ENCODE data around the gene ZSCAN16. TPM values are rescaled to one million over a fixed set of nuclear protein-coding genes. Genes with fewer than 3 reads are reported as not detected.

Gene ZSCAN16
- total RNA-seq, 1 experiment from 2014 or later: 5.3 TPM

DNA sequence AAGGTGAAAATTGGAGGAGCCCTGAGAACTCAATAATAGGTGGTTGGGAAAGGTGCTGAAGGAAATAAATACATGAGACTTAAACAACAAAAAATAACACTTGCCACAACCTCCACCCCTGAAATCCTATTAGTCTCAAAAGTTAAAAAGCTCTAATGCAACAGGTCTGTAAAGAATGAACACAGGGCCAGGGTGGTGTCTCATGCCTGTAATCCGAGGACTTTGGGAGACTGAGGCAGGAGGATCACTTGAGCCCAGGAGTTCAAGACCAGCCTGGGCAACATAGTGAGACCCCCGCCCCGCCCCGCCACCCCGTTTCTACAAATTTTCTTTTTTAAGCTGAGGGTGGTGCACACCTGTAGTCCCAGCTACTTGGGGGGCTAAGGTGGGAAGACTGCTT, 16.2 kb downstream of the ZSCAN16 start:
- H3K4me1 ChIP-seq (ENCODE audit: control insufficient read depth, insufficient read depth, low read length): peaks cover 33% of the 10 kb centered on the region
- 0 out of 2 replicates have a peak, but pooled peaks cover 4% of the 10 kb centered on the region for H3K9me3 ChIP-seq (ENCODE audit: control insufficient read depth, insufficient read depth, low read depth, low read length)
- ATAC-seq (no peak), DNase-seq (ENCODE audit: low read depth, low spot score) (no peak)
- intact Hi-C loops (cut with micrococcal nuclease; ENCODE audit: unreplicated experiment): loop anchor here (5.0 kb wide), 1 partner anchor 72 kb away; no protein-coding TSS in a partner anchor
- POLR2A ChIA-PET: interaction anchor here (0.6 to 0.7 kb wide), 2 partner anchors 214 to 996 kb away, joined by 3 to 8 read pairs; no protein-coding TSS in a partner anchor
- TF ChIP-seq POLR2AphosphoS5 (IDR thresholded peaks at IDR 0.05; ENCODE audit: low read depth, low read length) (no peak), TCF7L2 (IDR thresholded peaks at IDR 0.05; ENCODE audit: low read depth, low read length) (no peak), SIN3A (IDR thresholded peaks at IDR 0.05; ENCODE audit: borderline replicate concordance, insufficient read depth, low read depth, low read length) (no peak)
- TF ChIP-seq, protein P1, sequence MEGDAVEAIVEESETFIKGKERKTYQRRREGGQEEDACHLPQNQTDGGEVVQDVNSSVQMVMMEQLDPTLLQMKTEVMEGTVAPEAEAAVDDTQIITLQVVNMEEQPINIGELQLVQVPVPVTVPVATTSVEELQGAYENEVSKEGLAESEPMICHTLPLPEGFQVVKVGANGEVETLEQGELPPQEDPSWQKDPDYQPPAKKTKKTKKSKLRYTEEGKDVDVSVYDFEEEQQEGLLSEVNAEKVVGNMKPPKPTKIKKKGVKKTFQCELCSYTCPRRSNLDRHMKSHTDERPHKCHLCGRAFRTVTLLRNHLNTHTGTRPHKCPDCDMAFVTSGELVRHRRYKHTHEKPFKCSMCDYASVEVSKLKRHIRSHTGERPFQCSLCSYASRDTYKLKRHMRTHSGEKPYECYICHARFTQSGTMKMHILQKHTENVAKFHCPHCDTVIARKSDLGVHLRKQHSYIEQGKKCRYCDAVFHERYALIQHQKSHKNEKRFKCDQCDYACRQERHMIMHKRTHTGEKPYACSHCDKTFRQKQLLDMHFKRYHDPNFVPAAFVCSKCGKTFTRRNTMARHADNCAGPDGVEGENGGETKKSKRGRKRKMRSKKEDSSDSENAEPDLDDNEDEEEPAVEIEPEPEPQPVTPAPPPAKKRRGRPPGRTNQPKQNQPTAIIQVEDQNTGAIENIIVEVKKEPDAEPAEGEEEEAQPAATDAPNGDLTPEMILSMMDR (IDR thresholded peaks at IDR 0.05): no peak
- TF ChIP-seq, protein P2, sequence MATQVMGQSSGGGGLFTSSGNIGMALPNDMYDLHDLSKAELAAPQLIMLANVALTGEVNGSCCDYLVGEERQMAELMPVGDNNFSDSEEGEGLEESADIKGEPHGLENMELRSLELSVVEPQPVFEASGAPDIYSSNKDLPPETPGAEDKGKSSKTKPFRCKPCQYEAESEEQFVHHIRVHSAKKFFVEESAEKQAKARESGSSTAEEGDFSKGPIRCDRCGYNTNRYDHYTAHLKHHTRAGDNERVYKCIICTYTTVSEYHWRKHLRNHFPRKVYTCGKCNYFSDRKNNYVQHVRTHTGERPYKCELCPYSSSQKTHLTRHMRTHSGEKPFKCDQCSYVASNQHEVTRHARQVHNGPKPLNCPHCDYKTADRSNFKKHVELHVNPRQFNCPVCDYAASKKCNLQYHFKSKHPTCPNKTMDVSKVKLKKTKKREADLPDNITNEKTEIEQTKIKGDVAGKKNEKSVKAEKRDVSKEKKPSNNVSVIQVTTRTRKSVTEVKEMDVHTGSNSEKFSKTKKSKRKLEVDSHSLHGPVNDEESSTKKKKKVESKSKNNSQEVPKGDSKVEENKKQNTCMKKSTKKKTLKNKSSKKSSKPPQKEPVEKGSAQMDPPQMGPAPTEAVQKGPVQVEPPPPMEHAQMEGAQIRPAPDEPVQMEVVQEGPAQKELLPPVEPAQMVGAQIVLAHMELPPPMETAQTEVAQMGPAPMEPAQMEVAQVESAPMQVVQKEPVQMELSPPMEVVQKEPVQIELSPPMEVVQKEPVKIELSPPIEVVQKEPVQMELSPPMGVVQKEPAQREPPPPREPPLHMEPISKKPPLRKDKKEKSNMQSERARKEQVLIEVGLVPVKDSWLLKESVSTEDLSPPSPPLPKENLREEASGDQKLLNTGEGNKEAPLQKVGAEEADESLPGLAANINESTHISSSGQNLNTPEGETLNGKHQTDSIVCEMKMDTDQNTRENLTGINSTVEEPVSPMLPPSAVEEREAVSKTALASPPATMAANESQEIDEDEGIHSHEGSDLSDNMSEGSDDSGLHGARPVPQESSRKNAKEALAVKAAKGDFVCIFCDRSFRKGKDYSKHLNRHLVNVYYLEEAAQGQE (IDR thresholded peaks at IDR 0.05; ENCODE audit: insufficient read depth in 1 of 2, low read depth in 2 of 2, low read length in 1 of 2): no peak
- peaks cover 9% of the 10 kb centered on the region for H3K36me3 ChIP-seq (ENCODE audit: control insufficient read depth, insufficient read depth, low read length)
- H3K27me3 ChIP-seq (ENCODE audit: control insufficient read depth, insufficient read depth, low read length): no peaks in the 10 kb centered on the region
- peak overlapping the region; percentile 90 for H3K27ac ChIP-seq (ENCODE audit: low read length)
- CTCF ChIA-PET: interaction anchor here (0.7 kb wide), 2 partner anchors 215 to 222 kb away, joined by 3 to 4 read pairs; no protein-coding TSS in a partner anchor
- BruUV-seq (replicated peaks): no TSS peak
- in situ Hi-C loops (cut with HindIII; ENCODE audit: low pct_unique_long_range_greater_than_20kb, low sequenced_read_pairs): no loop called here
- peak overlapping the region; percentile 7 to 21; a peak in 1 of 4 replicates for H3K4me3 ChIP-seq (ENCODE audit: low read depth in 2 of 2, low read length in 2 of 2)

DNA sequence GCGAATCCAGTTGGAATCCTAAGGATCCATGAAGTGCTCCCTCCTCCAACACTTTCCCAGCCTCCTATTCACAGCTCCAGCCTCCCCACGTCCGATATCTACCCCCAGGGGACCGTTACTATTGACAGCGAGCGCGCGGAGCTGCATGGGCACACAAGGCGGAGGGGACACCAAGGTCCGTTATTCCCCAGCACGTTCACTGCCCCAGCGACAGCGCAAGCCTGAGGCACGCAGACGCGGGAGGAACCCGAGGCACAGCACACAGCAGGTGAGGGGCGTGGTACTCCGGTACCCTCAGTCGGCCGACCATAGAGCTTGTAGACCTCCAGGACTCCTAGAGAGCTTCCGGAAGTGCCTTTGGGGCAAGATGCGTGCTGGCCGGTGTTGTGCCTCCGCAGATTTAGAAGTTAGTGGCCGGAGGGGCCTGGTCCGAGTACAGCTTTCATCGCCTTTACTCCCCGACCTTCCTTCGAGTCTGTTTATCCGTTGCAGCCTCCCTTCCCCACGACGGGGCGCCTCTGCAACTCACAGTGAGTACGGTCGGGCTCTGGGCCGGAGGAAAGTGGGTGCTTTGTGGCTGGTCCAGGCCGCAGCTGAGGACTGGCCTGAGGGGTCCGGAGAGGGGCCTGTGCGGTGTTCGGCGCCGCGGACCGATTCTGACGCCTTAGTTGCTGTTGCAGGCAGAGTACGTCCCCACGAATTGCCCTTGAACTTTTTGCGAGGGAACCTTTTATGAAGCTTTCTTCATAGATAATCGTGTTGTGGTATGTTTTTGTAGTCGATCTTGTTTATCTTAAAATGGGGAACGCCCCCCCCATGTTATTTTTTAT, 17.3 kb downstream of the ZSCAN16 start, which contains the start of gene ZKSCAN8:
TSS of gene ZKSCAN8 (plus strand) at position 384 of the 830 bp plus-strand sequence. CDS start 6,525 bp downstream, outside the sequence.
- BruUV-seq (replicated peaks): TSS peak; percentile 76
- ChIA-PET CTCF (interaction anchor here (0.5 to 0.8 kb wide), 3 partner anchors 214 to 516 kb away, joined by 3 read pairs; no protein-coding TSS in a partner anchor), POLR2A (interaction anchor here (0.6 to 1.0 kb wide), 3 partner anchors 85 to 214 kb away, joined by 3 to 4 read pairs (median 3); no protein-coding TSS in a partner anchor)
- H3K9me3 ChIP-seq (ENCODE audit: control insufficient read depth, insufficient read depth, low read depth, low read length): peaks cover 11% of the 10 kb centered on the region; the same call in 1 of the 2 replicates
- peak; percentile 80 for DNase-seq (ENCODE audit: low read depth, low spot score)
- no peaks in the 10 kb centered on the region for H3K27me3 ChIP-seq (ENCODE audit: control insufficient read depth, insufficient read depth, low read length)
- peaks cover 9% of the 10 kb centered on the region for H3K36me3 ChIP-seq (ENCODE audit: control insufficient read depth, insufficient read depth, low read length)
- H3K27ac ChIP-seq (ENCODE audit: low read length): peak within 1 kb of the TSS; percentile 90
- peak; percentile 96 for ATAC-seq
- peak within 1 kb of the TSS; percentile 79 to 92 for H3K4me3 ChIP-seq (ENCODE audit: low read depth in 2 of 2, low read length in 2 of 2)
- intact Hi-C loops (cut with micrococcal nuclease; ENCODE audit: unreplicated experiment) (loop anchor here (5.0 kb wide), 1 partner anchor 71 kb away; no protein-coding TSS in a partner anchor), in situ Hi-C loops (cut with HindIII; ENCODE audit: low pct_unique_long_range_greater_than_20kb, low sequenced_read_pairs) (no loop called here)
- TF ChIP-seq, protein P2 (IDR thresholded peaks at IDR 0.05; ENCODE audit: insufficient read depth in 1 of 2, low read depth in 2 of 2, low read length in 1 of 2): no peak
- TF ChIP-seq SIN3A (IDR thresholded peaks at IDR 0.05; ENCODE audit: borderline replicate concordance, insufficient read depth, low read depth, low read length) (peak; percentile 95), POLR2AphosphoS5 (IDR thresholded peaks at IDR 0.05; ENCODE audit: low read depth, low read length) (peak; percentile 86), TCF7L2 (IDR thresholded peaks at IDR 0.05; ENCODE audit: low read depth, low read length) (0 out of 2 replicates have a peak, but pooled peaks have one; percentile 40)
- TF ChIP-seq, protein P1 (IDR thresholded peaks at IDR 0.05): no peak
- H3K4me1 ChIP-seq (ENCODE audit: control insufficient read depth, insufficient read depth, low read length): peaks cover 29% of the 10 kb centered on the region
